Measurements from ENCODE around the gene SETD3.

Gene SETD3

GRCh38 chr14:99520571-99521081 is 40.0 kb upstream of the SETD3 start:
- DNase-seq (ENCODE audit: low read depth): no peak
- TF ChIP-seq, protein P1, sequence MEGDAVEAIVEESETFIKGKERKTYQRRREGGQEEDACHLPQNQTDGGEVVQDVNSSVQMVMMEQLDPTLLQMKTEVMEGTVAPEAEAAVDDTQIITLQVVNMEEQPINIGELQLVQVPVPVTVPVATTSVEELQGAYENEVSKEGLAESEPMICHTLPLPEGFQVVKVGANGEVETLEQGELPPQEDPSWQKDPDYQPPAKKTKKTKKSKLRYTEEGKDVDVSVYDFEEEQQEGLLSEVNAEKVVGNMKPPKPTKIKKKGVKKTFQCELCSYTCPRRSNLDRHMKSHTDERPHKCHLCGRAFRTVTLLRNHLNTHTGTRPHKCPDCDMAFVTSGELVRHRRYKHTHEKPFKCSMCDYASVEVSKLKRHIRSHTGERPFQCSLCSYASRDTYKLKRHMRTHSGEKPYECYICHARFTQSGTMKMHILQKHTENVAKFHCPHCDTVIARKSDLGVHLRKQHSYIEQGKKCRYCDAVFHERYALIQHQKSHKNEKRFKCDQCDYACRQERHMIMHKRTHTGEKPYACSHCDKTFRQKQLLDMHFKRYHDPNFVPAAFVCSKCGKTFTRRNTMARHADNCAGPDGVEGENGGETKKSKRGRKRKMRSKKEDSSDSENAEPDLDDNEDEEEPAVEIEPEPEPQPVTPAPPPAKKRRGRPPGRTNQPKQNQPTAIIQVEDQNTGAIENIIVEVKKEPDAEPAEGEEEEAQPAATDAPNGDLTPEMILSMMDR (conservative IDR thresholded peaks at IDR 0.05; ENCODE audit: low read depth, low read length): no peak
- H3K4me3 ChIP-seq (ENCODE audit: low read depth, low read length): no peak overlapping the region

DNA sequence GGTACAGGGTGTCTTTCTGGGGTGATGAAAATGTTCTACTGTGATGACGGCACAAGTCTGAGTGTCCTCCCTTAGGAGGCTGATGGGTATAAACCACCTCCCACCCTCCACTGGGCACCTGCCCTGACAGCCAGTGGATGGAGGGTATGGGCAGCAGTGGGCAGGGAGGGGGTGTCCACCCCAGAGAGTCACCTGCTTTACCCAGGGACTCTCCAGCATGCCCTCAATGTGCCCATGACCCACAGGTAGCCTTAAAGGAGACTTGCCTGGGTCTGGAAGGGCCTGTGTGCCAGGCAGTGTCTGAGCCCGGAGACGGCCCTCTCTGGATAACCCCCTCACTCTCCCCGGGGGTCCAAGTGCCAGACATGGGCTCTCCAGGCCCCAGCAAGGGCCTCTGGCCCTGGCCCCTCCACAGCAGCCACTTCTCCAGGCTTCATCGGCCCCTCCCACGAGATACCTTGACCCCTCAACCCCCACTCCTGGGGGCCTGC is 39.3 kb upstream of the SETD3 start:
- DNase-seq (ENCODE audit: low read depth): no peak
- H3K4me3 ChIP-seq (ENCODE audit: low read depth, low read length): no peak overlapping the region
- TF ChIP-seq, protein P1 (conservative IDR thresholded peaks at IDR 0.05; ENCODE audit: low read depth, low read length): no peak

GRCh38 chr14:99519347-99519881 is 38.8 kb upstream of the SETD3 start:
- DNase-seq (ENCODE audit: low read depth): no peak
- no peak overlapping the region for H3K4me3 ChIP-seq (ENCODE audit: low read depth, low read length)
- TF ChIP-seq, protein P1 (conservative IDR thresholded peaks at IDR 0.05; ENCODE audit: low read depth, low read length): no peak

GRCh38 chr14:99518441-99519346 is 38.0 kb upstream of the SETD3 start:
- peak; percentile 60 for DNase-seq (ENCODE audit: low read depth)
- no peak overlapping the region for H3K4me3 ChIP-seq (ENCODE audit: low read depth, low read length)
- TF ChIP-seq, protein P1 (conservative IDR thresholded peaks at IDR 0.05; ENCODE audit: low read depth, low read length): peak; percentile 95

- no peak for DNase-seq (ENCODE audit: low read depth)
- H3K4me3 ChIP-seq (ENCODE audit: low read depth, low read length): no peak overlapping the region
Measured at GRCh38 chr14:99517643-99518381, 37.2 kb upstream of the SETD3 start.

More at GRCh38 chr14:99517643-99518381, 37.2 kb upstream of the SETD3 start:
- TF ChIP-seq, protein P1 (conservative IDR thresholded peaks at IDR 0.05; ENCODE audit: low read depth, low read length): no peak

Data from choroid plexus epithelial cell (primary cell).